Naive thymus-derived CD4-positive, alpha-beta T cell (primary cell): ENCODE measurements around the gene S100A6. TPM values are rescaled to one million over a fixed set of nuclear protein-coding genes. Genes with fewer than 3 reads are reported as not detected.

Experiments
- ATAC-seq: fragments of 150-1000 bp; cut with Tn5 transposase; 2 replicates; pipeline ENCODE4 v1.10.0; 2021; ENCODE audit warnings: mild to moderate bottlenecking, moderate library complexity
- CTCF ChIA-PET: fragments of 350-600 bp; sonication (Branson Sonifier 250); formaldehyde crosslinking; loops from one replicate; lab custom pipeline; 2021; ENCODE audit warnings: antibody characterized with exemption; lab: Charles Lee
- POLR2A ChIA-PET: fragments of 350-600 bp; sonication (Branson Sonifier 250); formaldehyde crosslinking; loops from one replicate; lab custom pipeline; 2021; ENCODE audit warnings: antibody characterized with exemption, inconsistent platforms; lab: Charles Lee
- DNase-seq, 9 donors: peaks; one replicate each; pipeline versions ENCODE4 v3.0.0 to v3.0.0-alpha.2; 2020 to 2022; ENCODE audit warnings: mixed read lengths in 1 of 9
- H3K27ac ChIP-seq: one replicate; pipeline ENCODE4 v1.7.0; 2013; ENCODE audit warnings: mild to moderate bottlenecking, low read depth, low read length, moderate library complexity
- H3K27me3 ChIP-seq, 2 donors: one replicate each; pipeline ENCODE4 v1.7.0; 2013; ENCODE audit warnings: low read length in 2 of 2, mild to moderate bottlenecking in 2 of 2, moderate library complexity in 2 of 2; ENCODE audit not compliant: control insufficient read depth in 2 of 2, insufficient read depth in 2 of 2
- H3K36me3 ChIP-seq, 3 experiments: 1 replicate in 2 of 3; 2 replicates in 1 of 3; pipeline ENCODE4 v1.7.0; 2013; ENCODE audit warnings: low read length in 3 of 3, mild to moderate bottlenecking in 3 of 3, moderate library complexity in 1 of 3; ENCODE audit not compliant: insufficient read depth in 3 of 3, control insufficient read depth in 2 of 3
- H3K4me1 ChIP-seq, 2 donors: one replicate each; pipeline ENCODE4 v1.7.0; 2013; ENCODE audit warnings: low read length in 2 of 2, mild to moderate bottlenecking in 2 of 2, moderate library complexity in 1 of 2; ENCODE audit not compliant: control insufficient read depth in 2 of 2, insufficient read depth in 2 of 2
- H3K4me3 ChIP-seq: 2 replicates; pipeline ENCODE4 v1.7.0; 2013; ENCODE audit warnings: mild to moderate bottlenecking, low read length
- H3K9me3 ChIP-seq, 3 experiments: 1 replicate in 2 of 3; 2 replicates in 1 of 3; pipeline ENCODE4 v1.7.0; 2013; ENCODE audit warnings: low read length in 3 of 3; ENCODE audit not compliant: control insufficient read depth in 2 of 3
- H3K27ac Mint-ChIP-seq, 9 donors: one replicate each; pipeline ENCODE4 v1.8.0; 2020 to 2022; ENCODE audit warnings: mixed read lengths in 9 of 9, mild to moderate bottlenecking in 8 of 9, moderate library complexity in 5 of 9, inconsistent platforms in 2 of 9
- H3K27me3 Mint-ChIP-seq, 5 donors: one replicate each; pipeline ENCODE4 v1.8.0; 2021 to 2022; ENCODE audit warnings: mixed read lengths in 5 of 5, mild to moderate bottlenecking in 1 of 5
- H3K36me3 Mint-ChIP-seq, 5 donors: one replicate each; pipeline ENCODE4 v1.8.0; 2020 to 2022; ENCODE audit warnings: mixed read lengths in 5 of 5, mild to moderate bottlenecking in 3 of 5, inconsistent platforms in 1 of 5
- H3K4me1 Mint-ChIP-seq, 7 donors: one replicate each; pipeline ENCODE4 v1.8.0; 2020 to 2022; ENCODE audit warnings: mixed read lengths in 7 of 7, mild to moderate bottlenecking in 3 of 7, inconsistent platforms in 1 of 7
- H3K4me3 Mint-ChIP-seq, 10 donors: one replicate each; pipeline ENCODE4 v1.8.0; 2020 to 2022; ENCODE audit warnings: mild to moderate bottlenecking in 10 of 10, mixed read lengths in 10 of 10, moderate library complexity in 6 of 10, inconsistent platforms in 2 of 10
- H3K9me3 Mint-ChIP-seq, 11 donors: one replicate each; pipeline ENCODE4 v1.8.0; 2020 to 2022; ENCODE audit warnings: mixed read lengths in 11 of 11, mild to moderate bottlenecking in 4 of 11, inconsistent platforms in 1 of 11, moderate library complexity in 1 of 11
- intact Hi-C, 2 donors: fragments of 100-400 bp; cut with micrococcal nuclease; formaldehyde crosslinking; loops; one replicate each; pipeline ENCODE4 v1.15.1; 2023
- polyA plus RNA-seq, 2 donors: library from polyadenylated mRNA; unstranded; fragments of 300-500 nt; fragmentation: Illumina TruSeq; gene quantifications; one replicate each; pipeline ENCODE4 v1.2.3, GENCODE V29; 2021
- total RNA-seq, 6 experiments: library from RNA in 5 of 6; stranded (reverse) in 5 of 6; gene quantifications; 1 replicate in 5 of 6; 2 replicates in 1 of 6; pipeline ENCODE4 v1.2.3 and lab custom pipeline; 2021 to 2026

The S100A6 gene
- total and polyA plus RNA-seq, 7 experiments from 2014 or later: 178 to 568 (median 424) TPM

DNA sequence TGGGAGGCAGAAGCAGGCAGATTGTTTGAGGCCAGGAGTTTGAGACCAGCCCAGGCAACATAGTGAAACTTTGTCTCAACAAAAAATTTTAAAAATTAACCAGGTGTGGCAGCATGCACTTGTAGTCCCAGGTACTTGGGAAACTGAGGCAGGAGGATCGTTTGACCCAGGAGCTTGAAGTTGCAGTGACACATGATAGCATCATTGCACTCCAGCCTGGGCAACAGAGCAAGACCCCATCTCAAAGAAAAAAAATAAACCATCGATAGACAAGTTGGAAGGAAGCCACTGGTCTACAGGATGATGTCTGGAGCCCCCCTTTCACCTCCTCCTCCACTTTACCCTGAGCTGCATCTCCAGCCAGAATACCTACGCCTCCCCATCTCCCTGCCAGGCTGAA is 16.5 kb downstream of the S100A6 start:
- Histone ChIP-seq H3K4me1 (no peaks in the 10 kb centered on the region), H3K27ac (no peak overlapping the region), H3K9me3 (no peaks in the 10 kb centered on the region), H3K36me3 (no peaks in the 10 kb centered on the region), H3K27me3 (no peaks in the 10 kb centered on the region), H3K4me3 (no peak overlapping the region)
- peaks cover 0 to 17% (median 6%) of the 10 kb centered on the region in 7 donors for H3K4me1 Mint-ChIP-seq
- POLR2A ChIA-PET: no interaction called here
- H3K27me3 Mint-ChIP-seq: no peaks in the 10 kb centered on the region
- no peak overlapping the region for H3K4me3 Mint-ChIP-seq
- intact Hi-C loops: loop anchor here in 1 of 2 donors (10.0 kb wide), 1 partner anchor 466 kb away; the partner anchor contains the start of gene RAB13
- ATAC-seq: no peak
- H3K36me3 Mint-ChIP-seq: no peaks in the 10 kb centered on the region
- CTCF ChIA-PET: interaction anchor here (0.6 to 0.7 kb wide), 2 partner anchors 26 to 1061 kb away, joined by 3 read pairs; partner anchors contain the start of gene S100A4
- no peaks in the 10 kb centered on the region for H3K9me3 Mint-ChIP-seq
- no peak for DNase-seq
- H3K27ac Mint-ChIP-seq: peak overlapping the region in 1 of 9 donors; percentile 83

- Histone ChIP-seq H3K36me3 (no peaks in the 10 kb centered on the region), H3K9me3 (no peaks in the 10 kb centered on the region), H3K4me1 (peaks cover 3 to 4% of the 10 kb centered on the region in 2 donors), H3K27me3 (no peaks in the 10 kb centered on the region), H3K4me3 (no peak overlapping the region), H3K27ac (no peak overlapping the region)
- ChIA-PET CTCF (interaction anchor here (0.5 to 1.1 kb wide), 2 partner anchors 57 to 339 kb away, joined by 3 to 5 read pairs; no protein-coding TSS in a partner anchor), POLR2A (no interaction called here)
- Mint-ChIP-seq H3K27me3 (no peaks in the 10 kb centered on the region), H3K9me3 (no peaks in the 10 kb centered on the region), H3K36me3 (no peaks in the 10 kb centered on the region), H3K4me1 (peaks cover 0 to 22% (median 4%) of the 10 kb centered on the region in 7 donors), H3K27ac (no peak overlapping the region), H3K4me3 (no peak overlapping the region)
- ATAC-seq: peak; percentile 49
- intact Hi-C loops: loop anchor here in 1 of 2 donors (10.0 kb wide), 1 partner anchor 469 kb away; the partner anchor contains the start of gene RAB13
- no peak for DNase-seq
Measured at GRCh38 chr1:153515504-153516394, 20.0 kb downstream of the S100A6 start.

- ATAC-seq: no peak
- Mint-ChIP-seq H3K9me3 (no peaks in the 10 kb centered on the region), H3K4me3 (no peak overlapping the region), H3K36me3 (no peaks in the 10 kb centered on the region), H3K27me3 (no peaks in the 10 kb centered on the region), H3K27ac (peak overlapping the region in 1 of 9 donors; percentile 24), H3K4me1 (peaks cover 0 to 29% (median 6%) of the 10 kb centered on the region in 7 donors)
- H3K9me3 ChIP-seq: no peaks in the 10 kb centered on the region
- no peak for DNase-seq
- intact Hi-C loops: loop anchor here (5.0 to 10.0 kb wide), 3 partner anchors 34 to 471 kb away; partner anchors contain the start of genes CHTOP (in 1 of the 2), RAB13 (in 1 of the 2), S100A3 (in 1 of the 2) and S100A4 (in 1 of the 2)
- no peaks in the 10 kb centered on the region for H3K36me3 ChIP-seq
- no peak overlapping the region for H3K4me3 ChIP-seq
- ChIA-PET CTCF (interaction anchor here (0.8 to 3.8 kb wide), 4 partner anchors 19 to 235 kb away, joined by 3 to 30 read pairs (median 3); no protein-coding TSS in a partner anchor), POLR2A (no interaction called here)
- H3K27me3 ChIP-seq: no peaks in the 10 kb centered on the region
- H3K27ac ChIP-seq: no peak overlapping the region
- H3K4me1 ChIP-seq: peaks cover 3 to 4% of the 10 kb centered on the region in 2 donors
Measured at GRCh38 chr1:153513666-153514065, 22.1 kb downstream of the S100A6 start.

- ATAC-seq: no peak
- no peak for DNase-seq
- Mint-ChIP-seq H3K27me3 (no peaks in the 10 kb centered on the region), H3K36me3 (no peaks in the 10 kb centered on the region), H3K27ac (no peak overlapping the region), H3K9me3 (no peaks in the 10 kb centered on the region), H3K4me1 (peaks cover 0 to 26% (median 6%) of the 10 kb centered on the region in 7 donors), H3K4me3 (no peak overlapping the region)
- ChIA-PET CTCF (interaction anchor here (0.8 to 3.8 kb wide), 4 partner anchors 20 to 236 kb away, joined by 3 to 30 read pairs (median 3); no protein-coding TSS in a partner anchor), POLR2A (interaction anchor here (0.7 kb wide), 1 partner anchor 58 kb away, joined by 3 read pairs; no protein-coding TSS in a partner anchor)
- Histone ChIP-seq H3K4me3 (no peak overlapping the region), H3K27ac (no peak overlapping the region), H3K4me1 (peaks cover 3 to 4% of the 10 kb centered on the region in 2 donors), H3K9me3 (no peaks in the 10 kb centered on the region), H3K36me3 (no peaks in the 10 kb centered on the region), H3K27me3 (no peaks in the 10 kb centered on the region)
- intact Hi-C loops: loop anchor here (5.0 to 10.0 kb wide), 3 partner anchors 34 to 472 kb away; partner anchors contain the start of genes CHTOP (in 1 of the 2), RAB13 (in 1 of the 2), S100A3 (in 1 of the 2) and S100A4 (in 1 of the 2)
Measured at GRCh38 chr1:153513023-153513422, 22.8 kb downstream of the S100A6 start.

DNA sequence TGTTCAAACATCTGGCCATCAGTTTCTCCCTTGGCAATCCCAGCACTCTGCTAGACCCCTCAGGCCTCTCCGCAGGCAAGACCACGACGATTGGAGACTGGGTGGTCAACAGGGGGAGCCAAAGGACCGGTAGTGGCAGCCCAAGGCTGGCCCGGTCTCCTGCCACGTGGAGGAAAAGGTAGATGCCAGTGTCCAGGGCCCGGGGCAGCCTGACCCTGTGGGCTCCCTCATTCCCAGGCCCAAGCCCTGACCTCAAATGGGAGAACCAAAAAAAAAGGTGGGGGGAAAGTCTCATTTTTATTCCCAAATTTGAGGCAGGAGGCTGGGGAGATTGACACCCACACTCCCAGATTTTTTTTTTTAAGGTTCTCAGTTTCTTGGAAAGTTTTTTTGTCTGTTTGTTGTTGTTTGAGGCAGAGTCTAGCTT is 24.8 kb downstream of the S100A6 start:
- H3K9me3 ChIP-seq: no peaks in the 10 kb centered on the region
- POLR2A ChIA-PET: interaction anchor here (0.9 to 1.5 kb wide), 4 partner anchors 21 to 57 kb away, joined by 3 to 7 read pairs (median 4); partner anchors contain the start of gene S100A6
- DNase-seq (peak; percentile 47 to 82 (median 68)), ATAC-seq (peak; percentile 92)
- no peak overlapping the region for H3K27ac ChIP-seq
- H3K27me3 ChIP-seq: no peaks in the 10 kb centered on the region
- peaks cover 3 to 4% of the 10 kb centered on the region in 2 donors for H3K4me1 ChIP-seq
- H3K27me3 Mint-ChIP-seq: no peaks in the 10 kb centered on the region
- H3K36me3 ChIP-seq: no peaks in the 10 kb centered on the region
- CTCF ChIA-PET: interaction anchor here (0.6 to 5.3 kb wide), 28 partner anchors 9 to 1623 kb away, joined by 3 to 119 read pairs (median 4); partner anchors contain the start of genes S100A2, S100A5 and S100A6
- no peaks in the 10 kb centered on the region for H3K36me3 Mint-ChIP-seq
- peak overlapping the region in 1 of 9 donors; percentile 10 for H3K27ac Mint-ChIP-seq
- peaks cover 0 to 1% (median 0%) of the 10 kb centered on the region in 11 donors for H3K9me3 Mint-ChIP-seq
- no peak overlapping the region for H3K4me3 ChIP-seq
- peaks cover 0 to 21% (median 6%) of the 10 kb centered on the region in 7 donors for H3K4me1 Mint-ChIP-seq
- intact Hi-C loops: loop anchor here (1.0 to 10.0 kb wide), 9 partner anchors 22 to 474 kb away; partner anchors contain the start of genes CHTOP (in 1 of the 2), NPR1 (in 1 of the 2), RAB13 (in 1 of the 2) and S100A3 (in 1 of the 2)
- H3K4me3 Mint-ChIP-seq: no peak overlapping the region
